GM18868 (cell line): ENCODE data around the gene KLHL10.
A peak's percentile ranks its signal among the peaks of the same experiment; 100 is the strongest.

Experiments used
- ATAC-seq: cut with Tn5 transposase; IDR thresholded peaks from one replicate; pipeline ENCODE4 v1.9.1; 2021; ENCODE audit warnings: mild to moderate bottlenecking, moderate library complexity; ENCODE audit not compliant: unreplicated experiment

Gene KLHL10

GRCh38 chr17:41837761-41838538 is at the start of gene KLHL10:
Gene KLHL10, plus strand, starts transcription at chr17:41837825. Its CDS starts 108 bp downstream, at chr17:41837933.
- no peak for ATAC-seq

GRCh38 chr17:41792845-41793783 is 44.5 kb upstream of the KLHL10 start:
- ATAC-seq, result no peak

GRCh38 chr17:41793784-41794539 is 43.7 kb upstream of the KLHL10 start:
- ATAC-seq, result no peak

GRCh38 chr17:41794540-41794975 is 43.1 kb upstream of the KLHL10 start:
- ATAC-seq, result no peak

GRCh38 chr17:41796121-41796895 is 41.3 kb upstream of the KLHL10 start:
- ATAC-seq, result no peak

GRCh38 chr17:41797377-41797776 is 40.2 kb upstream of the KLHL10 start:
- no peak for ATAC-seq

GRCh38 chr17:41799366-41799765 is 38.3 kb upstream of the KLHL10 start:
- no peak for ATAC-seq

- ATAC-seq, result no peak
These were observed 36.8 kb upstream of the KLHL10 start for GRCh38 chr17:41800601-41801373.

GRCh38 chr17:41801374-41802271 is 36.0 kb upstream of the KLHL10 start:
- ATAC-seq, result no peak

GRCh38 chr17:41803049-41804020 is 34.3 kb upstream of the KLHL10 start:
- ATAC-seq, result no peak

GRCh38 chr17:41806685-41807445 is 30.8 kb upstream of the KLHL10 start:
- no peak for ATAC-seq

GRCh38 chr17:41810659-41811548 is 26.7 kb upstream of the KLHL10 start:
- ATAC-seq, result no peak

GRCh38 chr17:41811549-41812380 is 25.9 kb upstream of the KLHL10 start, which contains the start of gene P3H4:
Gene P3H4, minus strand, starts transcription at chr17:41811949. Its CDS starts 34 bp downstream, at chr17:41811915.
- ATAC-seq, result peak; percentile 67

- no peak for ATAC-seq
These were observed 25.1 kb upstream of the KLHL10 start, which contains the start of gene FKBP10 for GRCh38 chr17:41812381-41813151. Gene FKBP10, plus strand, starts transcription at chr17:41813004. Its CDS starts 31 bp downstream, at chr17:41813035.
